Endothelial cell of umbilical vein (primary cell): ENCODE measurements around the gene PERCC1. TPM values are rescaled to one million over a fixed set of nuclear protein-coding genes. Genes with fewer than 3 reads are reported as not detected.
"Not testable (repeated sequence)": the region's sequence is repeated elsewhere in the genome, so short reads cannot be mapped to it uniquely, and the experiment has no call there.

Experiments used
- BruUV-seq: library from RNA; stranded (reverse); fragments of 400-500 nt; replicated peaks from 2 replicates; lab custom pipeline; 2021; lab: Mats Ljungman, UMichigan
- CTCF ChIA-PET: fragments of 300-600, 350-600 bp; sonication (Branson Sonifier 250); formaldehyde crosslinking; loops from one replicate; lab custom pipeline; 2021; ENCODE audit warnings: antibody characterized with exemption, inconsistent platforms; lab: Charles Lee
- POLR2A ChIA-PET: fragments of 300-600, 350-600 bp; sonication (Branson Sonifier 250); formaldehyde crosslinking; loops from one replicate; lab custom pipeline; 2021; ENCODE audit warnings: antibody characterized with exemption, inconsistent platforms; lab: Charles Lee
- DNase-seq: peaks from one replicate; pipeline ENCODE4 v3.0.0-alpha.2; 2011; ENCODE audit warnings: low read depth, low spot score
- FAIRE-seq: peaks from 2 replicates; lab custom pipeline; 2011; peaks lifted over from hg19 to GRCh38; lab: Jason Lieb, UNC
- H2AFZ ChIP-seq: 2 replicates; pipeline ENCODE4 v1.6.0; 2012; ENCODE audit warnings: low read depth, low read length, control low read depth, inconsistent platforms
- H3K27ac ChIP-seq: 2 replicates; pipeline ENCODE4 v1.5.1; 2011; ENCODE audit warnings: low read depth, mild to moderate bottlenecking, control low read depth, low read length, moderate library complexity; ENCODE audit not compliant: insufficient read depth
- H3K27me3 ChIP-seq, 2 experiments: 2 replicates each; pipeline versions ENCODE4 v1.6.0 to v1.6.1; 2011; ENCODE audit warnings: low read length in 2 of 2, mixed read lengths in 1 of 2; ENCODE audit not compliant: control insufficient read depth in 2 of 2, insufficient read depth in 2 of 2
- H3K36me3 ChIP-seq, 2 experiments: 2 replicates in 1 of 2; 3 replicates in 1 of 2; pipeline ENCODE4 v1.5.1; 2011; ENCODE audit warnings: low read length in 2 of 2, mild to moderate bottlenecking in 1 of 2, moderate library complexity in 1 of 2; ENCODE audit not compliant: control insufficient read depth in 2 of 2, insufficient read depth in 2 of 2; ENCODE audit errors: extremely low read depth in 1 of 2
- H3K4me1 ChIP-seq: 3 replicates; pipeline ENCODE4 v1.5.1; 2011; ENCODE audit warnings: mild to moderate bottlenecking, low read length; ENCODE audit not compliant: control insufficient read depth, insufficient read depth; ENCODE audit errors: extremely low read depth
- H3K4me2 ChIP-seq: 2 replicates; pipeline ENCODE4 v1.6.1; 2011; ENCODE audit warnings: low read length, control low read depth, mixed read lengths; ENCODE audit not compliant: insufficient read depth
- H3K4me3 ChIP-seq, 3 experiments: fragments of 200-600 bp in 1 of 3; sonication (generic), shearing (Covaris generic) in 1 of 3; replicated peaks in 1 of 3; 2 replicates each; pipeline ENCODE4 v1.5.1; 2011 to 2016; ENCODE audit warnings: control low read depth in 3 of 3, low read length in 3 of 3, mild to moderate bottlenecking in 2 of 3, inconsistent platforms in 1 of 3, low read depth in 1 of 3, moderate library complexity in 1 of 3; ENCODE audit not compliant: insufficient read depth in 1 of 3
- H3K79me2 ChIP-seq: 2 replicates; pipeline ENCODE4 v1.6.0; 2012; ENCODE audit warnings: low read length, inconsistent platforms; ENCODE audit not compliant: control insufficient read depth, insufficient read depth
- H3K9ac ChIP-seq: replicated peaks from 2 replicates; pipeline ENCODE3; 2011; ENCODE audit warnings: low read length, control low read depth; ENCODE audit not compliant: insufficient read depth; ENCODE audit errors: extremely low read depth
- H3K9me1 ChIP-seq: replicated peaks from 3 replicates; pipeline ENCODE4 v1.6.0; 2011; ENCODE audit warnings: mild to moderate bottlenecking, low read length; ENCODE audit not compliant: control insufficient read depth, insufficient read depth; ENCODE audit errors: extremely low read depth
- H3K9me3 ChIP-seq: replicated peaks from 2 replicates; pipeline ENCODE4 v1.5.1; 2012; ENCODE audit warnings: low read length, inconsistent platforms; ENCODE audit not compliant: control insufficient read depth, insufficient read depth
- H4K20me1 ChIP-seq: replicated peaks from 2 replicates; pipeline ENCODE3; 2011; ENCODE audit warnings: mild to moderate bottlenecking, low read length; ENCODE audit not compliant: control insufficient read depth, insufficient read depth; ENCODE audit errors: extremely low read depth
- POLR2AphosphoS5 ChIP-seq: IDR thresholded peaks from 2 replicates; pipeline ENCODE4 v1.6.1; 2012; ENCODE audit warnings: low read depth, mild to moderate bottlenecking, control low read depth, low read length, moderate library complexity; ENCODE audit not compliant: insufficient read depth
- dilution Hi-C: fragments of 300-500 bp; cut with MboI; formaldehyde crosslinking; loops from one replicate; pipeline ENCODE4 v1.15.0; 2019; ENCODE audit warnings: low sequenced_read_pairs; ENCODE audit not compliant: extremely low pct_ligation_motif_present
- intact Hi-C: fragments of 100-400 bp; cut with micrococcal nuclease; formaldehyde crosslinking; loops from one replicate; pipeline ENCODE4 v1.10.0; 2022
- polyA plus RNA-seq, 4 experiments: library from polyadenylated mRNA; depleted of rRNA in 3 of 4; stranded (reverse) in 3 of 4; unstranded in 1 of 4; fragments of >200 nt; gene quantifications; 2 replicates each; pipeline versions ENCODE4 v1.2.1 to v1.2.3, GENCODE V29; 2011 to 2012; ENCODE audit warnings: missing spikeins in 1 of 4
- total RNA-seq: library from RNA; stranded (reverse); gene quantifications from 2 replicates; pipeline ENCODE4 v1.2.3, GENCODE V29; 2021

The PERCC1 gene
- total and polyA plus RNA-seq, 2 donors (not counting 3 experiments of a cell fraction or from before 2014, with no cell fraction given): not detected

DNA sequence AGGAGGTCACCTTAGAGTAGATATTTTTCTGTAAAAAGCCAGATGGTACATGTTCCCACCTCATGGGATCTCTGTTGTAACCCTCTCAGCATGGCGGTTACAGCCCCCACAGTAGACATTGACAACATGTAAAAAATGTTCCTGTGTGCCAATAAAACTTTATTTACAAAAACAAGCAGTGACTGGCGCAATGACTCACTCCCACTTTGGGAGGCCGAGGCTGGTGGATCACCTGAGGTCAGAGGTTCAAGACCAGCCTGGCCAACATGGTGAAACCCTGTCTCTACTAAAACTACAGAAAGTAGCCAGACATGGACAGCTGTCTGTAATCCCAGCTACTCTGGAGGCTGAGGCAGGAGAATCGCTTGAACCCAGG, 8.8 kb downstream of the PERCC1 start:
- H3K79me2 ChIP-seq, H3K4me3 ChIP-seq, FAIRE-seq, H3K9me1 ChIP-seq, H2AFZ ChIP-seq, H3K27me3 ChIP-seq, H3K36me3 ChIP-seq, BruUV-seq, intact Hi-C loops, H4K20me1 ChIP-seq, H3K4me1 ChIP-seq, H3K9ac ChIP-seq, dilution Hi-C loops, DNase-seq, H3K9me3 ChIP-seq, H3K4me2 ChIP-seq, H3K27ac ChIP-seq: not testable (repeated sequence)
- CTCF ChIA-PET: interaction anchor here (1.1 kb wide), 1 partner anchor 12 kb away, joined by 3 read pairs; no protein-coding TSS in a partner anchor
- POLR2A ChIA-PET: interaction anchor here (0.7 kb wide), 1 partner anchor 17 kb away, joined by 8 read pairs; no protein-coding TSS in a partner anchor

DNA sequence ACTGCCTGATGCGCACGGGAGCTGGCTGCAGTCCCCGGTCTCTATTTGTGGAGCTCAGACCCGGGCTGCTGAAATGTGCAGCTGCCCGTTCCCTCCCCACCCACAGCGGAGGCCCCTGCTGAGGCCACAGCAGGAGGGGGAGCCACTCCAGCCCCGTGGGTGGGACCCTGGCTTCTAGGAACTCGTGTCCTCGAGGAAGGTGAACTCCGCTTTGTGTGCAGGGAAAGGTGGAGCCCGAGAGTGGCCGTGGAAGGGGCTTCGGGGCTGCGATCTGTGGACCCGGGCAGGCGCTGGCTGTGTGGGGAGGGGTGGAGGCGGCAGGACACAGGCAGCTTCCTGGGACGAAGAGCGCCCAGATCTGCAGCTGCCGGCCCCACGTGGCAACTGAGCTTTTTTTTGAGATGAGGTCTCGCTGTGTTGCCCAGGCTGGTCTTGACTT, 10.5 kb downstream of the PERCC1 start:
- H3K79me2 ChIP-seq: no peaks in the 10 kb centered on the region
- H3K4me2 ChIP-seq: no peak overlapping the region
- no peak for DNase-seq
- no peaks in the 10 kb centered on the region for H3K27me3 ChIP-seq
- H2AFZ ChIP-seq: no peak overlapping the region
- H3K9me1 ChIP-seq: no peaks in the 10 kb centered on the region
- TF ChIP-seq POLR2AphosphoS5: no peak
- no peaks in the 10 kb centered on the region for H3K9me3 ChIP-seq
- peaks cover 0 to 7% of the 10 kb centered on the region in 2 experiments for H3K36me3 ChIP-seq
- CTCF ChIA-PET: no interaction called here
- dilution Hi-C loops: no loop called here
- H3K4me3 ChIP-seq: no peak overlapping the region
- no peak overlapping the region for H3K27ac ChIP-seq
- no TSS peak for BruUV-seq
- intact Hi-C loops: no loop called here
- POLR2A ChIA-PET: no interaction called here
- no peaks in the 10 kb centered on the region for H4K20me1 ChIP-seq
- FAIRE-seq: no peak
- H3K4me1 ChIP-seq: no peaks in the 10 kb centered on the region
- H3K9ac ChIP-seq: no peak overlapping the region
